Measurements from ENCODE around the gene PCGF1. TPM values are rescaled to one million over a fixed set of nuclear protein-coding genes. Genes with fewer than 3 reads are reported as not detected.

Gene PCGF1
- total and polyA plus RNA-seq, 2 of the 13 experiments (the other 11 are each of a cell fraction or from before 2014, with no cell fraction given): 20.4 to 22.6 TPM

DNA sequence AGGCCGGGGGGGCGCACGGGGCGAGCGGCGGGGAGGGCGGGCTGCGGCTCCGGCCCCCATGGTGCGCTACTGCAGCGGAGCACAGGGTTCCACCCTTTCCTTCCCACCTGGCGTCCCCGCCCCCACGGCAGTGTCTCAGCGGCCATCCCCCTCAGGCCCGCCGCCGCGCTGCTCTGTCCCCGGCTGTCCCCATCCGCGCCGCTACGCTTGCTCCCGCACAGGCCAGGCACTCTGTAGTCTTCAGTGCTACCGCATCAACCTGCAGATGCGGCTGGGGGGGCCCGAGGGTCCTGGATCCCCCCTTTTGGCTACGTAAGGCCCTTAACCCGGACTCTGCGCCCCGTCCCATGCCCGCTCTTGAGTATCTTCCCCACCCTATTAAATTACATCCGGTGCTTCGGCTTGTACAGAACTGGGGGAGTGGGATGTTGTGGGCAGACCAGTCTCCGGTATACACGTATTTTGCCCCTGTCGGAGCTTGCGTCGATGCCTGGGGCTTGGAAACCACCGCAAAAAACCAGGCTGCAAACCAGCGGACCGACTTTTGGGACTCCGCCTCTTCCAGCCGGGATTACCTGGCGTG, 49.9 kb downstream of the PCGF1 start (continued):
- TF ChIP-seq, protein P1, sequence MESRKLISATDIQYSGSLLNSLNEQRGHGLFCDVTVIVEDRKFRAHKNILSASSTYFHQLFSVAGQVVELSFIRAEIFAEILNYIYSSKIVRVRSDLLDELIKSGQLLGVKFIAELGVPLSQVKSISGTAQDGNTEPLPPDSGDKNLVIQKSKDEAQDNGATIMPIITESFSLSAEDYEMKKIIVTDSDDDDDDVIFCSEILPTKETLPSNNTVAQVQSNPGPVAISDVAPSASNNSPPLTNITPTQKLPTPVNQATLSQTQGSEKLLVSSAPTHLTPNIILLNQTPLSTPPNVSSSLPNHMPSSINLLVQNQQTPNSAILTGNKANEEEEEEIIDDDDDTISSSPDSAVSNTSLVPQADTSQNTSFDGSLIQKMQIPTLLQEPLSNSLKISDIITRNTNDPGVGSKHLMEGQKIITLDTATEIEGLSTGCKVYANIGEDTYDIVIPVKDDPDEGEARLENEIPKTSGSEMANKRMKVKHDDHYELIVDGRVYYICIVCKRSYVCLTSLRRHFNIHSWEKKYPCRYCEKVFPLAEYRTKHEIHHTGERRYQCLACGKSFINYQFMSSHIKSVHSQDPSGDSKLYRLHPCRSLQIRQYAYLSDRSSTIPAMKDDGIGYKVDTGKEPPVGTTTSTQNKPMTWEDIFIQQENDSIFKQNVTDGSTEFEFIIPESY (CRISPR knock-in tag; IDR thresholded peaks at IDR 0.05): no peak
- 0 out of 2 replicates have a peak, but pooled peaks have one; percentile 48 for TF ChIP-seq ZNF570 (CRISPR knock-in tag; IDR thresholded peaks at IDR 0.05; ENCODE audit: borderline replicate concordance)
- TF ChIP-seq SALL1 (CRISPR knock-in tag; IDR thresholded peaks at IDR 0.05): peak; percentile 71
- peak; percentile 88 for TF ChIP-seq AGO2 (optimal IDR thresholded peaks at IDR 0.05; ENCODE audit: low read depth, low read length)
- TF ChIP-seq, protein P2, sequence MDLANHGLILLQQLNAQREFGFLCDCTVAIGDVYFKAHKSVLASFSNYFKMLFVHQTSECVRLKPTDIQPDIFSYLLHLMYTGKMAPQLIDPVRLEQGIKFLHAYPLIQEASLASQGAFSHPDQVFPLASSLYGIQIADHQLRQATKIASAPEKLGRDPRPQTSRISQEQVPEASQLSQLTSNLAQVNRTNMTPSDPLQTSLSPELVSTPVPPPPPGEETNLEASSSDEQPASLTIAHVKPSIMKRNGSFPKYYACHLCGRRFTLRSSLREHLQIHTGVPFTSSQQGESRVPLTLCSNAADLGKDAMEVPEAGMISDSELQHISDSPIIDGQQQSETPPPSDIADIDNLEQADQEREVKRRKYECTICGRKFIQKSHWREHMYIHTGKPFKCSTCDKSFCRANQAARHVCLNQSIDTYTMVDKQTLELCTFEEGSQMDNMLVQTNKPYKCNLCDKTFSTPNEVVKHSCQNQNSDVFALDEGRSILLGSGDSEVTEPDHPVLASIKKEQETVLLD (CRISPR knock-in tag; IDR thresholded peaks at IDR 0.05; ENCODE audit: low read depth): peak; percentile 66; the same call in 1 of the 2 replicates
- peak; percentile 91 for TF ChIP-seq SPEN (CRISPR knock-in tag; IDR thresholded peaks at IDR 0.05; ENCODE audit: low read depth)
- no peak for TF ChIP-seq ZNF850 (CRISPR knock-in tag; conservative IDR thresholded peaks at IDR 0.05)
- peak; percentile 19; the same call in 1 of the 2 replicates for TF ChIP-seq FOXA3 (CRISPR knock-in tag; IDR thresholded peaks at IDR 0.05)
- TF ChIP-seq, protein P3, sequence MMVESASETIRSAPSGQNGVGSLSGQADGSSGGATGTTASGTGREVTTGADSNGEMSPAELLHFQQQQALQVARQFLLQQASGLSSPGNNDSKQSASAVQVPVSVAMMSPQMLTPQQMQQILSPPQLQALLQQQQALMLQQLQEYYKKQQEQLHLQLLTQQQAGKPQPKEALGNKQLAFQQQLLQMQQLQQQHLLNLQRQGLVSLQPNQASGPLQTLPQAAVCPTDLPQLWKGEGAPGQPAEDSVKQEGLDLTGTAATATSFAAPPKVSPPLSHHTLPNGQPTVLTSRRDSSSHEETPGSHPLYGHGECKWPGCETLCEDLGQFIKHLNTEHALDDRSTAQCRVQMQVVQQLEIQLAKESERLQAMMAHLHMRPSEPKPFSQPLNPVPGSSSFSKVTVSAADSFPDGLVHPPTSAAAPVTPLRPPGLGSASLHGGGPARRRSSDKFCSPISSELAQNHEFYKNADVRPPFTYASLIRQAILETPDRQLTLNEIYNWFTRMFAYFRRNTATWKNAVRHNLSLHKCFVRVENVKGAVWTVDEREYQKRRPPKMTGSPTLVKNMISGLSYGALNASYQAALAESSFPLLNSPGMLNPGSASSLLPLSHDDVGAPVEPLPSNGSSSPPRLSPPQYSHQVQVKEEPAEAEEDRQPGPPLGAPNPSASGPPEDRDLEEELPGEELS (CRISPR knock-in tag; IDR thresholded peaks at IDR 0.05): peak; percentile 37
- peak; percentile 44; the same call in 1 of the 2 replicates for TF ChIP-seq ZNF121 (CRISPR knock-in tag; IDR thresholded peaks at IDR 0.05)
- TF ChIP-seq, protein P4, sequence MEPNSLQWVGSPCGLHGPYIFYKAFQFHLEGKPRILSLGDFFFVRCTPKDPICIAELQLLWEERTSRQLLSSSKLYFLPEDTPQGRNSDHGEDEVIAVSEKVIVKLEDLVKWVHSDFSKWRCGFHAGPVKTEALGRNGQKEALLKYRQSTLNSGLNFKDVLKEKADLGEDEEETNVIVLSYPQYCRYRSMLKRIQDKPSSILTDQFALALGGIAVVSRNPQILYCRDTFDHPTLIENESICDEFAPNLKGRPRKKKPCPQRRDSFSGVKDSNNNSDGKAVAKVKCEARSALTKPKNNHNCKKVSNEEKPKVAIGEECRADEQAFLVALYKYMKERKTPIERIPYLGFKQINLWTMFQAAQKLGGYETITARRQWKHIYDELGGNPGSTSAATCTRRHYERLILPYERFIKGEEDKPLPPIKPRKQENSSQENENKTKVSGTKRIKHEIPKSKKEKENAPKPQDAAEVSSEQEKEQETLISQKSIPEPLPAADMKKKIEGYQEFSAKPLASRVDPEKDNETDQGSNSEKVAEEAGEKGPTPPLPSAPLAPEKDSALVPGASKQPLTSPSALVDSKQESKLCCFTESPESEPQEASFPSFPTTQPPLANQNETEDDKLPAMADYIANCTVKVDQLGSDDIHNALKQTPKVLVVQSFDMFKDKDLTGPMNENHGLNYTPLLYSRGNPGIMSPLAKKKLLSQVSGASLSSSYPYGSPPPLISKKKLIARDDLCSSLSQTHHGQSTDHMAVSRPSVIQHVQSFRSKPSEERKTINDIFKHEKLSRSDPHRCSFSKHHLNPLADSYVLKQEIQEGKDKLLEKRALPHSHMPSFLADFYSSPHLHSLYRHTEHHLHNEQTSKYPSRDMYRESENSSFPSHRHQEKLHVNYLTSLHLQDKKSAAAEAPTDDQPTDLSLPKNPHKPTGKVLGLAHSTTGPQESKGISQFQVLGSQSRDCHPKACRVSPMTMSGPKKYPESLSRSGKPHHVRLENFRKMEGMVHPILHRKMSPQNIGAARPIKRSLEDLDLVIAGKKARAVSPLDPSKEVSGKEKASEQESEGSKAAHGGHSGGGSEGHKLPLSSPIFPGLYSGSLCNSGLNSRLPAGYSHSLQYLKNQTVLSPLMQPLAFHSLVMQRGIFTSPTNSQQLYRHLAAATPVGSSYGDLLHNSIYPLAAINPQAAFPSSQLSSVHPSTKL (CRISPR knock-in tag; IDR thresholded peaks at IDR 0.05): no peak
- TF ChIP-seq ZFY (CRISPR knock-in tag; IDR thresholded peaks at IDR 0.05): peak; percentile 88
- TF ChIP-seq, protein P5, sequence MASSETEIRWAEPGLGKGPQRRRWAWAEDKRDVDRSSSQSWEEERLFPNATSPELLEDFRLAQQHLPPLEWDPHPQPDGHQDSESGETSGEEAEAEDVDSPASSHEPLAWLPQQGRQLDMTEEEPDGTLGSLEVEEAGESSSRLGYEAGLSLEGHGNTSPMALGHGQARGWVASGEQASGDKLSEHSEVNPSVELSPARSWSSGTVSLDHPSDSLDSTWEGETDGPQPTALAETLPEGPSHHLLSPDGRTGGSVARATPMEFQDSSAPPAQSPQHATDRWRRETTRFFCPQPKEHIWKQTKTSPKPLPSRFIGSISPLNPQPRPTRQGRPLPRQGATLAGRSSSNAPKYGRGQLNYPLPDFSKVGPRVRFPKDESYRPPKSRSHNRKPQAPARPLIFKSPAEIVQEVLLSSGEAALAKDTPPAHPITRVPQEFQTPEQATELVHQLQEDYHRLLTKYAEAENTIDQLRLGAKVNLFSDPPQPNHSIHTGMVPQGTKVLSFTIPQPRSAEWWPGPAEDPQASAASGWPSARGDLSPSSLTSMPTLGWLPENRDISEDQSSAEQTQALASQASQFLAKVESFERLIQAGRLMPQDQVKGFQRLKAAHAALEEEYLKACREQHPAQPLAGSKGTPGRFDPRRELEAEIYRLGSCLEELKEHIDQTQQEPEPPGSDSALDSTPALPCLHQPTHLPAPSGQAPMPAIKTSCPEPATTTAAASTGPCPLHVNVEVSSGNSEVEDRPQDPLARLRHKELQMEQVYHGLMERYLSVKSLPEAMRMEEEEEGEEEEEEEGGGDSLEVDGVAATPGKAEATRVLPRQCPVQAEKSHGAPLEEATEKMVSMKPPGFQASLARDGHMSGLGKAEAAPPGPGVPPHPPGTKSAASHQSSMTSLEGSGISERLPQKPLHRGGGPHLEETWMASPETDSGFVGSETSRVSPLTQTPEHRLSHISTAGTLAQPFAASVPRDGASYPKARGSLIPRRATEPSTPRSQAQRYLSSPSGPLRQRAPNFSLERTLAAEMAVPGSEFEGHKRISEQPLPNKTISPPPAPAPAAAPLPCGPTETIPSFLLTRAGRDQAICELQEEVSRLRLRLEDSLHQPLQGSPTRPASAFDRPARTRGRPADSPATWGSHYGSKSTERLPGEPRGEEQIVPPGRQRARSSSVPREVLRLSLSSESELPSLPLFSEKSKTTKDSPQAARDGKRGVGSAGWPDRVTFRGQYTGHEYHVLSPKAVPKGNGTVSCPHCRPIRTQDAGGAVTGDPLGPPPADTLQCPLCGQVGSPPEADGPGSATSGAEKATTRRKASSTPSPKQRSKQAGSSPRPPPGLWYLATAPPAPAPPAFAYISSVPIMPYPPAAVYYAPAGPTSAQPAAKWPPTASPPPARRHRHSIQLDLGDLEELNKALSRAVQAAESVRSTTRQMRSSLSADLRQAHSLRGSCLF (CRISPR knock-in tag; IDR thresholded peaks at IDR 0.05; ENCODE audit: borderline replicate concordance): no peak
